B cell (primary cell): ENCODE measurements around the gene NME3. TPM values are rescaled to one million over a fixed set of nuclear protein-coding genes. Genes with fewer than 3 reads are reported as not detected.

Experiments
- ATAC-seq: fragments of 200-7000 bp; cut with Tn5 transposase; one replicate; pipeline ENCODE4 v1.10.0; 2021; ENCODE audit warnings: low read depth, mild to moderate bottlenecking, moderate number of reproducible peaks, moderate library complexity
- CTCF ChIA-PET: fragments of 350-600 bp; sonication (Branson Sonifier 250); formaldehyde crosslinking; loops from one replicate; lab custom pipeline; 2021; ENCODE audit warnings: antibody characterized with exemption, inconsistent platforms; lab: Charles Lee
- POLR2A ChIA-PET: fragments of 350-600 bp; sonication (Branson Sonifier 250); formaldehyde crosslinking; loops from one replicate; lab custom pipeline; 2021; ENCODE audit warnings: antibody characterized with exemption; lab: Charles Lee
- DNase-seq: peaks from one replicate; pipeline ENCODE4 v3.0.0; 2013
- H2AFZ ChIP-seq: 2 replicates; pipeline ENCODE4 v1.6.1; 2012; ENCODE audit warnings: mild to moderate bottlenecking, low read depth, low read length; ENCODE audit not compliant: insufficient read depth, poor library complexity, severe bottlenecking
- H3K27ac ChIP-seq, 2 donors: 1 replicate in 1 of 2; 2 replicates in 1 of 2; pipeline ENCODE4 v1.5.1; 2012 to 2013; ENCODE audit warnings: low read length in 2 of 2, mild to moderate bottlenecking in 2 of 2, moderate library complexity in 1 of 2
- H3K27me3 ChIP-seq, 4 experiments: fragments of 200-600 bp in 1 of 4; sonication (generic) in 1 of 4; replicated peaks in 1 of 4; 1 replicate in 2 of 4; 2 replicates in 2 of 4; pipeline versions ENCODE4 v1.6.1 to v1.7.0; 2013 to 2016; ENCODE audit warnings: low read length in 3 of 4, mild to moderate bottlenecking in 2 of 4, mixed read lengths in 1 of 4, moderate library complexity in 1 of 4; ENCODE audit not compliant: insufficient read depth in 4 of 4, control insufficient read depth in 3 of 4; ENCODE audit errors: control extremely low read depth in 1 of 4
- H3K36me3 ChIP-seq, 2 experiments: replicated peaks in 1 of 2; 1 replicate in 1 of 2; 2 replicates in 1 of 2; pipeline versions ENCODE4 v1.6.1 to v1.7.1; 2013; ENCODE audit warnings: low read length in 1 of 2; ENCODE audit not compliant: insufficient read depth in 2 of 2, control insufficient read depth in 1 of 2; ENCODE audit errors: control extremely low read depth in 1 of 2, extremely low read depth in 1 of 2
- H3K4me1 ChIP-seq, 2 donors: fragments of 200-600 bp in 1 of 2; sonication (generic) in 1 of 2; 1 replicate in 1 of 2; 2 replicates in 1 of 2; pipeline versions ENCODE4 v1.5.1 to v1.6.1; 2013 to 2017; ENCODE audit warnings: low read length in 2 of 2; ENCODE audit not compliant: control insufficient read depth in 2 of 2, insufficient read depth in 2 of 2
- H3K4me2 ChIP-seq: replicated peaks from 2 replicates; pipeline ENCODE3; 2012; ENCODE audit warnings: mild to moderate bottlenecking, low read depth, low read length; ENCODE audit not compliant: poor library complexity, severe bottlenecking
- H3K4me3 ChIP-seq, 5 experiments: fragments of 200-600 bp in 1 of 5; sonication (generic) in 1 of 5; 1 replicate in 3 of 5; 2 replicates in 2 of 5; pipeline versions ENCODE4 v1.5.1 to v1.7.0; 2011 to 2016; ENCODE audit warnings: low read length in 4 of 5, mild to moderate bottlenecking in 4 of 5, low read depth in 2 of 5, control low read depth in 1 of 5, moderate library complexity in 1 of 5; ENCODE audit not compliant: insufficient read depth in 1 of 5; ENCODE audit errors: control extremely low read depth in 1 of 5, extremely low read depth in 1 of 5
- H3K79me2 ChIP-seq: fragments of 200-600 bp; sonication (generic); one replicate; pipeline ENCODE4 v1.6.0; 2016; ENCODE audit warnings: low read length; ENCODE audit not compliant: control insufficient read depth, insufficient read depth
- H3K9ac ChIP-seq: fragments of 200-600 bp; sonication (generic); 2 replicates; pipeline ENCODE4 v1.6.1; 2017; ENCODE audit warnings: mild to moderate bottlenecking, low read length, moderate library complexity
- H3K9me3 ChIP-seq, 3 donors: one replicate each; pipeline versions ENCODE4 v1.6.1 to v1.7.1; 2013; ENCODE audit warnings: low read length in 2 of 3; ENCODE audit not compliant: control insufficient read depth in 2 of 3, insufficient read depth in 1 of 3; ENCODE audit errors: control extremely low read depth in 1 of 3
- H4K20me1 ChIP-seq: 2 replicates; pipeline ENCODE4 v1.6.0; 2012; ENCODE audit warnings: mild to moderate bottlenecking, low read length; ENCODE audit not compliant: insufficient read depth, control insufficient read depth, poor library complexity, severe bottlenecking
- H3K27ac Mint-ChIP-seq: one replicate; pipeline ENCODE4 v1.8.0; 2021; ENCODE audit warnings: mixed read lengths
- H3K27me3 Mint-ChIP-seq: one replicate; pipeline ENCODE4 v1.8.0; 2021; ENCODE audit warnings: mixed read lengths
- H3K4me1 Mint-ChIP-seq: one replicate; pipeline ENCODE4 v1.8.0; 2021; ENCODE audit warnings: mixed read lengths
- H3K4me3 Mint-ChIP-seq: one replicate; pipeline ENCODE4 v1.8.0; 2021; ENCODE audit warnings: mixed read lengths
- H3K9me3 Mint-ChIP-seq: one replicate; pipeline ENCODE4 v1.8.0; 2022; ENCODE audit warnings: mixed read lengths; ENCODE audit not compliant: insufficient read depth
- CTCF ChIP-seq: fragments of 200-600 bp; IDR thresholded peaks from one replicate; pipeline ENCODE4 v1.8.0; 2022; ENCODE audit warnings: antibody characterized with exemption, mild to moderate bottlenecking
- EZH2 ChIP-seq: IDR thresholded peaks from 2 replicates; pipeline ENCODE4 v1.6.1; 2012; ENCODE audit warnings: borderline replicate concordance, low read depth, mild to moderate bottlenecking, moderate library complexity, low read length; ENCODE audit not compliant: insufficient read depth, poor library complexity, severe bottlenecking
- WGBS: methylation state at CpG from one replicate; pipeline ENCODE4 v1.1.5; 2013; ENCODE audit warnings: missing lambda C conversion rate; ENCODE audit not compliant: insufficient coverage; 5-methylcytosine and 5-hydroxymethylcytosine counted together
- intact Hi-C: fragments of 100-400 bp; cut with micrococcal nuclease; formaldehyde crosslinking; loops from one replicate; pipeline ENCODE4 v1.10.0; 2022
- polyA plus RNA-seq: library from polyadenylated mRNA; depleted of rRNA; stranded (reverse); fragments of >200 nt; gene quantifications from 2 replicates; pipeline ENCODE4 v1.2.3, GENCODE V29; 2012
- total RNA-seq, 2 donors: library from RNA; stranded (reverse); fragments of 120-200 nt in 1 of 2; gene quantifications; 1 replicate in 1 of 2; 2 replicates in 1 of 2; pipeline versions ENCODE4 v1.2.3 to v1.2.4, GENCODE V29; 2013 to 2022

NME3 gene
- total and polyA plus RNA-seq, 2 donors (not counting 1 experiment from before 2014, with no cell fraction given): 63.2 to 150 TPM

GRCh38 chr16:1767116-1767994 lies 4.0 kb downstream of the NME3 start:
- TF ChIP-seq EZH2 (no peak), CTCF (no peak)
- H3K79me2 ChIP-seq: peaks cover 4% of the 10 kb centered on the region
- no peak for ATAC-seq
- peaks cover 26% of the 10 kb centered on the region for H4K20me1 ChIP-seq
- no peak overlapping the region for H3K9ac ChIP-seq
- no peaks in the 10 kb centered on the region for H3K27me3 Mint-ChIP-seq
- peaks cover 11 to 17% of the 10 kb centered on the region in 2 donors for H3K4me1 ChIP-seq
- intact Hi-C loops: no loop called here
- no peak overlapping the region for H3K27ac ChIP-seq
- H3K36me3 ChIP-seq: peaks cover 0 to 59% of the 10 kb centered on the region in 2 experiments
- no peak overlapping the region for H3K4me3 Mint-ChIP-seq
- H3K4me3 ChIP-seq: no peak overlapping the region
- H3K27ac Mint-ChIP-seq: no peak overlapping the region
- 98% methylated on average over 36 of the region's 42 CpGs for WGBS
- POLR2A ChIA-PET: interaction anchor here (1.1 kb wide), 1 partner anchor 8 kb away, joined by 3 read pairs; no protein-coding TSS in a partner anchor
- no peak for DNase-seq
- no peaks in the 10 kb centered on the region for H3K9me3 Mint-ChIP-seq
- H3K27me3 ChIP-seq: no peaks in the 10 kb centered on the region
- H3K9me3 ChIP-seq: peaks cover 0 to 4% (median 0%) of the 10 kb centered on the region in 3 donors
- peaks cover 12% of the 10 kb centered on the region for H3K4me1 Mint-ChIP-seq
- CTCF ChIA-PET: interaction anchor here (1.2 kb wide), 1 partner anchor 61 kb away, joined by 4 read pairs; the partner anchor contains the start of gene MAPK8IP3
- H3K4me2 ChIP-seq: no peak overlapping the region
- no peak overlapping the region for H2AFZ ChIP-seq

- Histone ChIP-seq H3K9ac (no peak overlapping the region), H3K4me1 (peaks cover 5 to 10% of the 10 kb centered on the region in 2 donors), H3K79me2 (no peaks in the 10 kb centered on the region), H3K4me2 (no peak overlapping the region), H3K27ac (no peak overlapping the region), H3K9me3 (peaks cover 0 to 4% (median 0%) of the 10 kb centered on the region in 3 donors), H3K27me3 (no peaks in the 10 kb centered on the region), H3K36me3 (peaks cover 0 to 66% of the 10 kb centered on the region in 2 experiments), H3K4me3 (no peak overlapping the region), H4K20me1 (peaks cover 19% of the 10 kb centered on the region), H2AFZ (no peak overlapping the region)
- no peak for ATAC-seq
- H3K27me3 Mint-ChIP-seq: no peaks in the 10 kb centered on the region
- TF ChIP-seq CTCF (no peak), EZH2 (no peak)
- no peak overlapping the region for H3K4me3 Mint-ChIP-seq
- ChIA-PET POLR2A (no interaction called here), CTCF (no interaction called here)
- peaks cover 6% of the 10 kb centered on the region for H3K4me1 Mint-ChIP-seq
- no peak overlapping the region for H3K27ac Mint-ChIP-seq
- intact Hi-C loops: no loop called here
- no peak for DNase-seq
- H3K9me3 Mint-ChIP-seq: no peaks in the 10 kb centered on the region
- 97% methylated on average over 18 of the region's 18 CpGs for WGBS
Observed at GRCh38 chr16:1766701-1767100, 4.6 kb downstream of the NME3 start.
